IPS-18a (cell line): ENCODE measurements around the gene AJM1.
"Not testable (repeated sequence)": the region's sequence is repeated elsewhere in the genome, so short reads cannot be mapped to it uniquely, and the experiment has no call there.

Experiments
- H3K27ac ChIP-seq: one replicate; pipeline ENCODE4 v1.5.1; 2013; ENCODE audit warnings: low read length
- H3K27me3 ChIP-seq: one replicate; pipeline ENCODE4 v1.6.1; 2013; ENCODE audit warnings: mild to moderate bottlenecking, low read length; ENCODE audit not compliant: control insufficient read depth, insufficient read depth
- H3K36me3 ChIP-seq: one replicate; pipeline ENCODE4 v1.6.1; 2013; ENCODE audit warnings: low read depth, low read length; ENCODE audit not compliant: control insufficient read depth
- H3K4me1 ChIP-seq: one replicate; pipeline ENCODE4 v1.6.1; 2013; ENCODE audit warnings: low read depth, low read length; ENCODE audit not compliant: control insufficient read depth
- H3K4me3 ChIP-seq: one replicate; pipeline ENCODE4 v1.5.1; 2013; ENCODE audit warnings: low read length
- H3K9ac ChIP-seq: one replicate; pipeline ENCODE4 v1.6.1; 2013; ENCODE audit warnings: mild to moderate bottlenecking, low read length, moderate library complexity
- H3K9me3 ChIP-seq: one replicate; pipeline ENCODE4 v1.6.1; 2013; ENCODE audit warnings: low read depth, low read length; ENCODE audit not compliant: control insufficient read depth

AJM1 gene

DNA sequence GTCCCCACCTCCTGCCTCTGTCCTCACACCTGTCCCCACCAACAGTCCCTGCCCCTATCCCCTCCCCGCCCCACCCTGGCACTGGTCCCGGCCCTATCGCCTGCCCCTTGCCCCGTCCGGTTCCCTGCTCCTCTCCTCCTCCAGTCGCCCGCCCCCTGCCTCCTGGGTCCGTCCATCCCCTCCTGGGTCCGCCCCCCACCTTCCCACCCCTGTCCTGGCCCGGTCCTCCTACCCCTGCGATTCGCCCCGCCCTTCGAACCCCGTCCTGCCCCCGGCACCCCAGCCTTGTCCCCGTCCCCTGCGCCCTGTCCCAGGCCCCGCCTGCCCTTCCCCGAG lies 23.5 kb downstream of the AJM1 start:
- Histone ChIP-seq H3K27ac (no peak overlapping the region), H3K4me3 (peak overlapping the region; percentile 46), H3K27me3 (no peaks in the 10 kb centered on the region), H3K9me3 (peaks cover 4% of the 10 kb centered on the region), H3K4me1 (peaks cover 4% of the 10 kb centered on the region), H3K36me3 (peaks cover 36% of the 10 kb centered on the region), H3K9ac (peak overlapping the region; percentile 66)

DNA sequence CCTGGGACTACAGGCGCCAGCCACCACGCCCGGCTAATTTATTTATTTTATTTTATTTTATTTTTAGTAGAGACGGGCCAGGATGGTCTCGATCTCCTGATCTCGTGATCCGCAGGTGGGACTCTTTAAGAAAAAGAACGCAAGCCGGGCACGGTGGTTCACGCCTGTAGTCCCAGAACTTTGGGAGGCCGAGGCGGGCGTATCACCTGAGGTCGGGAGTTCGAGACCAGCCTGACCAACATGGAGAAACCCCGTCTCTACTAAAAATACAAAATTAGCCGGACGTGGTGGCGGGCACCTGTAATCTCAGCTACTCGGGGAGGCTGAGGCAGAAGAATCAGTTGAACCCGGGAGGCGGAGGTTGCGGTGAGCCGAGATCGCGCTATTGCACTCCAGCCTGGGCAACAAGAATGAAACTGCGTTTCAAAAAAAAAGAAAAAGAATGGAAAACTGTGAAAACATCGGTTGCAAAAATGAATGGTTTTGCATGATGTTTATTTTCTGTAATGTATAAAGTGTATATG lies 24.7 kb downstream of the AJM1 start:
- not testable (repeated sequence) for H3K9ac ChIP-seq, H3K4me1 ChIP-seq, H3K27me3 ChIP-seq, H3K27ac ChIP-seq
- Histone ChIP-seq H3K4me3 (peak overlapping the region; percentile 48), H3K36me3 (peaks cover 24% of the 10 kb centered on the region), H3K9me3 (peaks cover 12% of the 10 kb centered on the region)

DNA sequence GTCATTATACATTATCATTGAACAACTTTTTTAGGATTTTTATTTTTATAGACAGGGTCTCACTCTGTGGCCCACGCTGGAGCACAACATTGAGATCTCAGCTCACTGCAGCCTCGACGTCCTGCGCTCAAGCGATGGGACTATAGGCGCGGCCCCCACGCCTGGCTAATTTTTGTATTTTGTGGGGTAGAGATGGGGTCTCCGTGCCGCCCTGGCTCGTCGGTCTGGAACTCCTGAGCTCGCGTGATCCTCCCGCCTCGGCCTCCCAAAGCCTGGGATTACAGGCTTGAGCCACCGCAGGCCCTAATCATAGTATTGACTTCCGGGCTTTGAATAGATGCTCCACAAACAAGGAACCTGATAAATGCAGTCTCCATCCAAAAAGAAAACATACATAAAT lies 25.2 kb downstream of the AJM1 start:
- no peak overlapping the region for H3K27ac ChIP-seq
- H3K4me1 ChIP-seq: peaks cover 4% of the 10 kb centered on the region
- peaks cover 18% of the 10 kb centered on the region for H3K36me3 ChIP-seq
- H3K27me3 ChIP-seq: no peaks in the 10 kb centered on the region
- H3K9ac ChIP-seq: no peak overlapping the region
- peaks cover 17% of the 10 kb centered on the region for H3K9me3 ChIP-seq
- H3K4me3 ChIP-seq: no peak overlapping the region

DNA sequence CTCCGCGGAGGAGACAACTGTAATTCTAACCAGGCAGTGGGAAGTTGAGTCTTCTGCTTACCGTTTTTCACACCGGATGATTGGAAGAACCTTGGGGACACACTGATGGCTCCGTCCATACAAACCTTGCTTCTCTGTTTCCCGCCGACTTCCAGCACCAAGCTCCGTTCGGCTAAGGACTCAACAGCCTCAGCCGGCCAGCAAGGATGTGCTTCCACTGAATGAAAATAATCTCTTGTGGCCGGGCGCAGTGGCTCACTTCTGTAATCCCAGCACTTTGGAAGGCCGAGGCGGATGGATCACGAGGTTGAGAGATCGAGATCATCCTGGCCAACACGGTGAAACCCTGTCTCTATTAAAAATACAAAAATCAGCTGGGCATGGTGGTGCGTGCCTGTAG lies 25.6 kb downstream of the AJM1 start:
- Histone ChIP-seq H3K9ac (no peak overlapping the region), H3K27ac (no peak overlapping the region), H3K9me3 (peaks cover 22% of the 10 kb centered on the region), H3K4me3 (no peak overlapping the region), H3K36me3 (peaks cover 14% of the 10 kb centered on the region), H3K27me3 (no peaks in the 10 kb centered on the region), H3K4me1 (peaks cover 4% of the 10 kb centered on the region)

DNA sequence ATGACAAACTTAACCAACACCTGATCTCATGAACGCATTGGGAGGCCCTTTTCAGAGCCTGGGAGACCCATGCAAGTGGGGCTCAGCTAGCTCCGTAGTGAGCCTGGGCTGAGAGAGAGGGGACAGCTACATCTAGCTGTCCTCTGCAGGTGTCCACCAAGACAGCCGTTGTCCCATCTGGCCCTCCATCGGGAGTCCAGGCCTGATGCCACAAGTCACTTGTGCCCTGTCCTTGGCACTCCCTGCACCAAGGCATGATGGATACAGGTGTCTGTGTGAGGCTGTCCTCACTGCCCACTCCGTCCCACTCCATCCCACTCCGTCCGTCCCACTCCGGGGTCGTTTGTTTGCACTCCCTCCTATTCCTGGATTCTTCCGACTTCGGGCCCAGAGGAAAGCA lies 26.4 kb downstream of the AJM1 start:
- peaks cover 25% of the 10 kb centered on the region for H3K9me3 ChIP-seq
- H3K36me3 ChIP-seq: peaks cover 7% of the 10 kb centered on the region
- peaks cover 4% of the 10 kb centered on the region for H3K4me1 ChIP-seq
- H3K4me3 ChIP-seq: no peak overlapping the region
- no peak overlapping the region for H3K9ac ChIP-seq
- H3K27me3 ChIP-seq: no peaks in the 10 kb centered on the region
- H3K27ac ChIP-seq: no peak overlapping the region

DNA sequence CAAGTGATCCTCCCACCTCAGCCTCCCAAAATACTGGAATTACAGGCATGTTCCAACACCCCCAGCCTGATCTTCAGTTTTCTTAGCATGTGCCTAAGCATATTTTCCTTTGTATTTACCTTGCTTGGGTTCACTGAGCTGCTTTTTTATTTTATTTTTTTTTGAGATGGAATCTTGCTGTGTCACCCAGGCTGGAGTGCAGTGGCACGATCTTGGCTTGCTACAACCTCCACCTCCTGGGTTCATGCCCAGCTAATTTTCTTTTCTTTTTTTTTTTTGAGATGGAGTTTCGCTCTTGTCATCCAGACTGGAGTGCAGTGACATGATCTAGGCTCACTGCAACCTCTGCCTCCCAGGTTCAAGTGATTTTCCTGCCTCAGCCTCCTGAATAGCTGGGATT lies 27.3 kb downstream of the AJM1 start:
- H3K4me3 ChIP-seq, H3K27ac ChIP-seq, H3K4me1 ChIP-seq, H3K36me3 ChIP-seq, H3K9ac ChIP-seq, H3K27me3 ChIP-seq: not testable (repeated sequence)
- peaks cover 25% of the 10 kb centered on the region for H3K9me3 ChIP-seq

DNA sequence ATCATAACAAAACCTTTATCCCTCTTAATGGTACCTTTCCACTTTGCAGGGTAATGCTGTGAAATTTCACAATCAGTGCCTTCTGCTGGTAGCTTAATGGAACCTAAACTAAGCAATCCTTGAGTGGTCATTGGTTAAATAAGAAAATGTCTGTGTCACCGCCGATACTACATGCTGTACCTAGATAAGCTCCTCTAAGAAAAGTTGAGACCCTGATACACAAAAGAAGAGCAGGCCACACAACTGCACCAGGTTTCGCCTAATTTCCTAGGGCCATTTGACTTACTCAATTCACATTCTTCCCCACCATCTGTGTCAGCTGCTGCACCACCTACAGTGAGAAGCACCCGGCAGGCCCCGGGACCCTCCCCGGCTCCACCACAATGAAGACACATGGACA lies 32.9 kb downstream of the AJM1 start:
- H3K9ac ChIP-seq: no peak overlapping the region
- H3K36me3 ChIP-seq: no peaks in the 10 kb centered on the region
- no peaks in the 10 kb centered on the region for H3K4me1 ChIP-seq
- H3K4me3 ChIP-seq: no peak overlapping the region
- no peak overlapping the region for H3K27ac ChIP-seq
- no peaks in the 10 kb centered on the region for H3K27me3 ChIP-seq
- H3K9me3 ChIP-seq: peaks cover 25% of the 10 kb centered on the region

DNA sequence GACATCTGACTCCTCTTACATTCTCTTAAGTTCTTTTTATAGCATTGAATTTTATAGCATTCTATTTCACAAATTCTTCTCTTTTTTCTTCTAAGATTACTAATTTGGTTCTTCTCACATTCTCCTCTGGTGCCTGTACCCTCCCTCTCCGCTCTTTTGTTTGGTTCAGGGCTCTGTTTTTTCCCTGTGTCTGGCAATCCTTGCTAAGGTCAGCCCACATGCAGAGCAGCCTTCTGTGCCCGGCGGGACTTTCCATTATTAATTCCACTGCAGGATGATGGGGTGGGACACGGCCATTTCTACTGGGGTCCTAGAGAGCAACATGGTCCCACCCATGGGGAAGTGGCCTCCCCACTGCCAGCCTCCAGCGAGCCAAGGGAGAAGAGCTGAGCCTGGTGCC lies 34.2 kb downstream of the AJM1 start:
- H3K27ac ChIP-seq: no peak overlapping the region
- H3K27me3 ChIP-seq: no peaks in the 10 kb centered on the region

DNA sequence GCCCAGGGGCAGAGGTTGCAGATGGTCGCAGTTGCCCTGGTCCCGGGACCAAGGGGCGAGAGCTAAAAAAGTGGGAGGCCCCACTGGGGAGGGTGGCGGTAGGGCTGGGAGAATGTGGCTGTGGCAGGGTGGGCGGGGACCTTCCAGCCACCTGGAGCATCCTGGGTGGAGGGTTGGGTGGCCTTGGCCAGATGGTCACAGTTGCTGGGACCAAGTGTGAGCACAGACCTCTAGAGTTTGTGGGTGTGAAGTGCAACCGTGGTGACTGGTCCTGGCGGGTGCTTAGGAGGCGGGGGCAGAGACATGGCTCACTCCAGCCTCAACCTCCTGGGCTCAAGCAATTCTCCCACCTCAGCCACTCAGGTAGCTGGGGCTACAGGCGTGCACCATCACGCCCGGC lies 38.4 kb downstream of the AJM1 start:
- no peaks in the 10 kb centered on the region for H3K9me3 ChIP-seq
- no peak overlapping the region for H3K4me3 ChIP-seq
- H3K27ac ChIP-seq: no peak overlapping the region
- no peaks in the 10 kb centered on the region for H3K36me3 ChIP-seq
- H3K9ac ChIP-seq: no peak overlapping the region
- no peaks in the 10 kb centered on the region for H3K27me3 ChIP-seq
- H3K4me1 ChIP-seq: no peaks in the 10 kb centered on the region

More for the DNA sequence above, 34.2 kb downstream of the AJM1 start:
- Histone ChIP-seq H3K36me3 (no peaks in the 10 kb centered on the region), H3K9me3 (peaks cover 16% of the 10 kb centered on the region), H3K9ac (no peak overlapping the region), H3K4me1 (no peaks in the 10 kb centered on the region), H3K4me3 (no peak overlapping the region)

DNA sequence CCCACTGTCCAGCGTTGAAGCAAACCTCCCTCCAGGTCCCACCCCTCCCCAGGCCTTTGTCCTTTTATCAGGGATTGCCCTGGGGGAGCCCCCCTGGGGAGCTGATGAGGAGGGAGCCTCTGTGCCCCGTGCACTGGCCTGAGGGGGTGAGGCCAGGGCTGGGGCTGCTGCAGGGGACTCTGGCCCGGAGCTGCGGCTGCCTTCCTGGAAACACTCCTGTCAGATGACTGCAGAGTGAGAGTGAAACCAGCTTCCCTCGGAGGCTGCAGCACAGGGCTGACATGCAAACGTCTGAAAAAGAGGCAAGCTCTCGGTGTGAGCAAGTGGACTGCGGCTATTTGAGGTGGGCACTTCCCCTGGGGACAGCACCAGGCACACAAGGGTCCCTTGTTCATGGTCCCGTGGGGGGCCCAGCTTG lies 39.4 kb downstream of the AJM1 start:
- Histone ChIP-seq H3K9ac (no peak overlapping the region), H3K4me1 (no peaks in the 10 kb centered on the region), H3K4me3 (no peak overlapping the region), H3K27me3 (no peaks in the 10 kb centered on the region), H3K9me3 (no peaks in the 10 kb centered on the region), H3K27ac (no peak overlapping the region), H3K36me3 (no peaks in the 10 kb centered on the region)

DNA sequence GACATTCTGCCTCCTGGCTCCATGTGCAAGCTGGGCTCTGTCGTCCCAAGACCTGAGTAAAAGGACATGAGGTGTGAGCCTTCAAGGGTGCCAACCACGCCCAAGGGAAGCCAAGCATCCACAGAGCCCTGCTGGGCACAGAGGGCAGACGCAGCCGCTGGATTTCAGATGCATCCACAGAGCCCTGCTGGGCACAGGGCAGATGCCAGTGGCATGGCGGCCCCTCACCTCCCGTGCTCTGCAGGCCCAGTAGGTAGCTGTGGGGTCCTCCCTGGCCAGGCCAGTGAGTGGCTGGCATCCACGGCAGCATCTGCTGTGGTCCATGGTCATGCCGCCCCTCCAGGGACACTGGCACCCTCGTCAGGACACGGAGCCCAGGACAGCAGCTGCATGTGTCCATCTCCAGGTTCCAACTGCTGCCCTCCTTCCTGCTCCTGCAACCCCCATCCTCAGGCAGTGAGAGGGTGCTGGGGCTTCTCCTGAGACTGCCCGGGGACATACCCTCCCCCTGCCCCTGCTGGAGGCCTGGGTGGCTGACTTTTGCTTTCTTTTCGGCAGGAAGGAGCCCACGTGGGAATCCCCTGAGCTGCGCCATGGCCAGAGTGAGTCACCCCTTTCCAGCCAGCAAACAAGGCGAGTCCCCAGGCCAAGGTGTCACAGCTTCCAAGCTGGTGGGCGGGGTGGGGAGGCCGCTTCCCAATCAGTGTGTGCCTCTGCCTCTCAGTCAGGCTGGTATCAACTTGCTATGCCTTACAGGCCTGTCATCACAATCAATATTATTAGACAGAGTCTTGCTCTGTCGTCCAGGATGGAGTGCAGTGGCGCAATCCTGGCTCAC lies 40.0 kb downstream of the AJM1 start:
- H3K9ac ChIP-seq: no peak overlapping the region
- no peaks in the 10 kb centered on the region for H3K4me1 ChIP-seq
- no peak overlapping the region for H3K4me3 ChIP-seq

DNA sequence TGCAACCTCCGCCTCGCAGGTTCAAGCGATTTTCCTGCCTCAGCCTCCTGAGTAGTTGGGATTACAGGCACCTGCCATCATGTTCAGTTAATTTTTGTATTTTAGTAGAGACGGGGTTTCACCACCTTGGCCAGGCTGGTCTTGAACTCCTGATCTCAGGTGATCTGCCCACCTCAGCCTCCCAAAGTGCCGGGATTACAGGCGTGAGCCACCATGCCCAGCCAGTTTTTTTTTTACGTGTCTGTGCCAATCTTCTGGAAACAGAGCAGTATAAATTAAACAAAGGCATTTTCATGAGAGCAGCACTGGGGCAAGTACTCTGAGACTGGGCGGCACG lies 40.6 kb downstream of the AJM1 start:
- H3K36me3 ChIP-seq, H3K9ac ChIP-seq, H3K9me3 ChIP-seq, H3K27ac ChIP-seq, H3K27me3 ChIP-seq, H3K4me3 ChIP-seq, H3K4me1 ChIP-seq: not testable (repeated sequence)

More for the DNA sequence above, 40.0 kb downstream of the AJM1 start:
- H3K36me3 ChIP-seq: no peaks in the 10 kb centered on the region
- H3K27me3 ChIP-seq: no peaks in the 10 kb centered on the region
- H3K9me3 ChIP-seq: no peaks in the 10 kb centered on the region
- no peak overlapping the region for H3K27ac ChIP-seq
